Adrenal gland (tissue), 5 donors: ENCODE results near the gene GRIK1.

ENCODE experiments used
- CTCF ChIP-seq, 6 experiments: fragments of 450-650 bp in 4 of 6; fragments of 200-600 bp in 2 of 6; sonication (generic) in 1 of 6; IDR thresholded peaks; 1 replicate in 5 of 6; 2 replicates in 1 of 6; pipeline versions ENCODE4 v1.5.1 to v1.8.0; 2016 to 2021; ENCODE audit warnings: antibody characterized with exemption in 6 of 6, mild to moderate bottlenecking in 2 of 6, moderate library complexity in 1 of 6
- POLR2A ChIP-seq, 2 donors: fragments of 450-650 bp; IDR thresholded peaks; one replicate each; pipeline ENCODE4 v1.6.1; 2017; ENCODE audit warnings: antibody characterized with exemption in 2 of 2, mild to moderate bottlenecking in 2 of 2, moderate library complexity in 1 of 2
- donor health status: DM: no; HTN: no; CAD: no.

- no peak for TF ChIP-seq CTCF (IDR thresholded peaks at IDR 0.05)
- TF ChIP-seq POLR2A (IDR thresholded peaks at IDR 0.05), result no peak
Observed at GRCh38 chr21:29634418-29634817, 305.4 kb downstream of the GRIK1 start.
